HepG2 (cell line): Measurements from ENCODE around the gene DLL4.

Experiments
- BHLHE40 ChIP-seq: IDR thresholded peaks from 2 replicates; pipeline ENCODE4 v1.6.1; 2011; ENCODE audit warnings: low read length, improper control_type of control experiment
- CC2D1A ChIP-seq: sonication (generic); formaldehyde crosslinking; IDR thresholded peaks from 2 replicates; pipeline ENCODE4 v1.8.1; 2023; ENCODE audit warnings: mild to moderate bottlenecking, missing genetic modification reagents
- ELF4 ChIP-seq: sonication (generic); formaldehyde crosslinking; IDR thresholded peaks from 2 replicates; pipeline ENCODE4 v1.5.0; 2020; ENCODE audit warnings: missing genetic modification reagents, mild to moderate bottlenecking, moderate library complexity, borderline replicate concordance
- ZFP36 ChIP-seq: fragments of 150-350 bp; IDR thresholded peaks from 2 replicates; pipeline ENCODE4 v1.6.1; 2018; ENCODE audit warnings: borderline replicate concordance, low read length, low read depth; ENCODE audit not compliant: partially characterized antibody

GRCh38 chr15:40941528-40942336 is 12.6 kb downstream of the DLL4 start:
- TF ChIP-seq CC2D1A (CRISPR knock-in tag): no peak
- no peak for TF ChIP-seq ELF4
- no peak for TF ChIP-seq BHLHE40
- no peak for TF ChIP-seq ZFP36
